Measurements from ENCODE around the gene BMP5.

BMP5 gene

DNA sequence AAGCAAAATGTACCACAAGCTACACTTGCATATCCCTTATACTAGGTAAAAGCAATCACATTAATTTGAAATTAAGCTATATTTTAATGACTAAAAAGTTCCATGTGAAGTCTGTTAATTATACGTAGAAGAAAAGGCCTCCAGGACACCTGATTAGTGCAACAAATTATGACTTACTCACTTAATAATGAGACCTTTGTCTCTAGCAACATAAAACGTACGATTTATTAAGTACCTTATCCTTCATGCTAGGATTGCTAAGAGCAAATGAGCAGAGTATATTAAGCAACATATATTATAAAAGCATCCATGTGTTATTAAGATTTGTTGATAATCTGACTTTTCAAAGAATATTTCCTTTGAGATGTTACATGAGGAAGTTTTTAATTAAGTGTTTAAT is 2.5 kb downstream of the BMP5 start:
- TF ChIP-seq, protein P1, sequence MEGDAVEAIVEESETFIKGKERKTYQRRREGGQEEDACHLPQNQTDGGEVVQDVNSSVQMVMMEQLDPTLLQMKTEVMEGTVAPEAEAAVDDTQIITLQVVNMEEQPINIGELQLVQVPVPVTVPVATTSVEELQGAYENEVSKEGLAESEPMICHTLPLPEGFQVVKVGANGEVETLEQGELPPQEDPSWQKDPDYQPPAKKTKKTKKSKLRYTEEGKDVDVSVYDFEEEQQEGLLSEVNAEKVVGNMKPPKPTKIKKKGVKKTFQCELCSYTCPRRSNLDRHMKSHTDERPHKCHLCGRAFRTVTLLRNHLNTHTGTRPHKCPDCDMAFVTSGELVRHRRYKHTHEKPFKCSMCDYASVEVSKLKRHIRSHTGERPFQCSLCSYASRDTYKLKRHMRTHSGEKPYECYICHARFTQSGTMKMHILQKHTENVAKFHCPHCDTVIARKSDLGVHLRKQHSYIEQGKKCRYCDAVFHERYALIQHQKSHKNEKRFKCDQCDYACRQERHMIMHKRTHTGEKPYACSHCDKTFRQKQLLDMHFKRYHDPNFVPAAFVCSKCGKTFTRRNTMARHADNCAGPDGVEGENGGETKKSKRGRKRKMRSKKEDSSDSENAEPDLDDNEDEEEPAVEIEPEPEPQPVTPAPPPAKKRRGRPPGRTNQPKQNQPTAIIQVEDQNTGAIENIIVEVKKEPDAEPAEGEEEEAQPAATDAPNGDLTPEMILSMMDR (IDR thresholded peaks at IDR 0.05; ENCODE audit: insufficient read depth, missing control alignments): no peak

DNA sequence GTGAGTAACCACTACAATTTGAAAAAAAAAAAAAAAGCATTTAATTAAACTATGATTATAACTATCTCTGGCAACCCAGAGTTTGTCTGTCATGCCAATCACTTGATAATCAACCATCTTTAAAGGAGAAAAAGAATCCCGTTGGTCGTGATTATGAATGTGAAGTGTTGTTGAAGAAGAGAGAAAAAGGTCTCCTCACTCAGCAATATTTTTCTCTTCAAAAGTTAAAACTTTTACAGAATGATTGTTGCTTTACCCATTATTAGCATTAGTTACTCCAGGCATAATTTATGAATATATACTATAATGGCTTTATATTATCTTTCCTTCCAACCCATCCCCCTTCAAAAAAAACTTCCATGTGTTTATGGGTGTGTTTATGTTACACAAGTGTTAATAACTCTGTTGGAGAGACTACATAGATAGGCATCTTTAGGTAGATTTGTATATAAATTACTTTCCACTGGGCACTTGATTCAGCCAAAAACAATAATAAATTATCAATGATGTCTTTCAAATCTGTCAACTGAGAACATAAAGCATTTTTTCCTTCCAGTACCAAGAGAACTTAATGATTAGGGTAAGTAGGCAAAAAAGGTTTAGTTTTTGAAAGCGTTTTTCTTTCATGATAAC is 5.1 kb downstream of the BMP5 start:
- no peak for DNase-seq (ENCODE audit: insufficient read length, low spot score)
- FAIRE-seq: no peak

More for the DNA sequence above, 2.5 kb downstream of the BMP5 start:
- DNase-seq (ENCODE audit: insufficient read length, low spot score) (no peak), FAIRE-seq (no peak)

DNA sequence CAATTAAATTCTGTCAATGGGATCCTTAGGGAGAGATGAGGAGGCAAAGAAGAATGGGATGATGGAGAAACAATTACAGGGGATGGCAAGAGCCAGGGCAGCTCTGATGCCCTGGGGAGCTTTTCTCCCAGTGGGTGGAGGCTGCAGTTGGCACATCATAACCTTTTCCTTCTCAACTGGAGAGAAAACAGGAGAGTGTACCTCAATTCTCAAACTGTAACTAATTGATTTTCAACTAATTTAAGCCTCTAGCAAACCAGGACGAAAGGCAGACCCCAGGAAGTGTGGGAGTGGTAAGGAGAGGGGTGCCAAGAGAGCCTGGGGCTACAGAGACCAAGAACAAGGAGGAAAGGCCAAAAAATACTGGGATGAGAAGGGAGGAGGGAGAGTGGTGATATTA is 5.7 kb downstream of the BMP5 start:
- DNase-seq (ENCODE audit: insufficient read length, low spot score) (no peak), FAIRE-seq (no peak)
- TF ChIP-seq, protein P1 (IDR thresholded peaks at IDR 0.05; ENCODE audit: insufficient read depth, missing control alignments): no peak

More for the DNA sequence above, 5.1 kb downstream of the BMP5 start:
- TF ChIP-seq, protein P1 (IDR thresholded peaks at IDR 0.05; ENCODE audit: insufficient read depth, missing control alignments): no peak

DNA sequence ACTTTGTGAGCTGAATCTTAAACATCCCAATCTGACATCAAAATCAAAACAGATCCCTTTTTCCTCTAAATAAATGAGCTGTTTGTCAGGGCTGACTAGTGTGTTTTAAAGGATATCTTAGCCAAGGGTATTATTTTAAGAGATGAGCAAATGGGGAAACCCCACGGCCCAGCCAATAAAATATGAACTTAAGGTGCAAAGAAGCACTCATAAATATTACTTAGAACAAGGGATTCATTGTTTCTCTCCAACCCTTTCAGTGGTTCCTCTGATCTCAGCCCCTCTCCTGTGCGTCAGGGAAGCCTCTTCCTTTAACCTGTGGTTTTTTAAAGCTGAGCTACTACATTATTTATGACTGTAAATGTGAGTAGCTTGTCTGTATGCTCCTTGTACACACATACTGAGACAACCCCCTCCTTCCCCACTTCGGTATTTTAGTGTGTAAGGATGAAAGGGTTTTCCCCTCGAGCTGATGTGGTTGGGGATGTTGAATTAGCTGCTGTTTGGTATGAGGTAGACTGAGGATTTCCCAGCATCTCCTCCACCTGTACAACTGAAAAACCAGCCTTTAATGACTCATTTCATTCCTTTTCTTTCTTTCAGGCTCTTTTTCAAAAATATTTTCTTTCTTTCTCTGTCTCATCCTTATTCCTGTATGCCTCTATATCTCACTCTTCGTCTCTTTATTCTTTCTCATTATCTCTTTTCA is 6.5 kb downstream of the BMP5 start:
- TF ChIP-seq, protein P1 (IDR thresholded peaks at IDR 0.05; ENCODE audit: insufficient read depth, missing control alignments): no peak
- FAIRE-seq: no peak
- DNase-seq (ENCODE audit: insufficient read length, low spot score): no peak

DNA sequence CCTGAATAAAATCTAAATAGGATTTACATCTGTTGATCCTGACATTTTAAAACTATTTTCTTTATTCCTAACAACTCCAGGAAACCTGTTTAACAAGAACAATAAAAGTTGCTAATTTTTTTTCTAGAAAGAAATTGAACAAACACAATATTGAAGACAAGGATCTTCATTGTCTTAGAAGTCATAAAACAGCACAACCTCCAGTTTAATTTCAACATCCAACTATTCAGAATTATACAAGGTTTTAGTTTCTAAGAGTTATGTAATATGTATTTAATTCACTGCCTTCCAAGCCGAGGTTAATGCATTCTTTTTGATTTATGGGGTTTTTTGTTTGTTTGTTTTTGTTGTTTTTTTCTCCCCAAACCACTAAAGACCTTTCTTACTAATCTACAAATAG is 7.2 kb downstream of the BMP5 start:
- DNase-seq (ENCODE audit: insufficient read length, low spot score) (no peak), FAIRE-seq (no peak)
- TF ChIP-seq, protein P1 (IDR thresholded peaks at IDR 0.05; ENCODE audit: insufficient read depth, missing control alignments): no peak

DNA sequence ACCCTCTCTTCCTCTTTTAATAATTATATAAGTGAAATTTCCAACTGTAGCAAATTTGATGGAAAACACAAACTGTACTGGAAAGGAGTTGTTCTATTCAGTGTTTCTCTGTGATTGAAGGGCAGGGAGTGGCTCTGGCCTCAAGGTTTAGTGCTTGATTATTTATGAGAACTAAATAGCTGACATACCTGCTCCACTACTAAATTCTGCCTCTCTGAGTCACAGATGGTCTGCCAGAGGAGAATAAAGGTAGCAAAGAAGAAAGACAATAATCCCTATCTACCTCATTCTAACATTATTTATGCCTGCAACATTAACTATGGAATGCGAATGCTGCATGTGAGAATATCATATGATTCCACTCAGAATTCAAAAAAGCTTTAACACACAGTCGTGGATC is 9.3 kb downstream of the BMP5 start:
- TF ChIP-seq, protein P1 (IDR thresholded peaks at IDR 0.05; ENCODE audit: insufficient read depth, missing control alignments): no peak
- DNase-seq (ENCODE audit: insufficient read length, low spot score): no peak
- no peak for FAIRE-seq

All from D721Med (cell line).